PC-3 (cell line): ENCODE results near the gene MAST3. TPM values are rescaled to one million over a fixed set of nuclear protein-coding genes. Genes with fewer than 3 reads are reported as not detected.
"Not testable (repeated sequence)": the region's sequence is repeated elsewhere in the genome, so short reads cannot be mapped to it uniquely, and the experiment has no call there.

Experiments used
- ATAC-seq: fragments of 200-7000 bp; cut with Tn5 transposase; 2 replicates; pipeline ENCODE4 v1.9.1; 2020; ENCODE audit warnings: mild to moderate bottlenecking, moderate library complexity
- BruUV-seq: library from RNA; stranded (reverse); fragments of 400-500 nt; replicated peaks from 2 replicates; lab custom pipeline; 2021; lab: Mats Ljungman, UMichigan
- CTCF ChIA-PET: fragments of 300-600 bp; sonication (Branson Sonifier 250); formaldehyde crosslinking; loops from one replicate; lab custom pipeline; 2022; ENCODE audit warnings: antibody characterized with exemption; lab: Charles Lee
- POLR2A ChIA-PET: fragments of 300-600 bp; sonication (Branson Sonifier 250); formaldehyde crosslinking; loops from one replicate; lab custom pipeline; 2022; ENCODE audit warnings: antibody characterized with exemption; ENCODE audit not compliant: unreplicated experiment; lab: Charles Lee
- DNase-seq: peaks from one replicate; pipeline ENCODE4 v3.0.0-alpha.2; 2015
- H2AFZ ChIP-seq: fragments of 300-600 bp; sonication (generic); 2 replicates; pipeline ENCODE4 v1.6.0; 2016; ENCODE audit warnings: antibody characterized with exemption, low read length
- H3F3A ChIP-seq: fragments of 300-600 bp; sonication (generic); one replicate; pipeline ENCODE4 v1.6.0; 2017; ENCODE audit warnings: antibody characterized with exemption, low read length, control low read depth, mild to moderate bottlenecking; ENCODE audit not compliant: unreplicated experiment
- H3K27ac ChIP-seq: fragments of 300-600 bp; sonication (generic); 2 replicates; pipeline ENCODE4 v1.5.1; 2016; ENCODE audit warnings: mild to moderate bottlenecking, low read length
- H3K27me3 ChIP-seq: fragments of 300-600 bp; sonication (generic); 2 replicates; pipeline ENCODE4 v1.6.1; 2016; ENCODE audit warnings: low read length, mixed read lengths
- H3K36me3 ChIP-seq: fragments of 300-600 bp; sonication (generic); 2 replicates; pipeline ENCODE4 v1.6.1; 2016; ENCODE audit warnings: low read depth, mixed run types, low read length, mixed read lengths
- H3K4me1 ChIP-seq: fragments of 300-600 bp; sonication (generic); 2 replicates; pipeline ENCODE4 v1.5.1; 2016; ENCODE audit warnings: low read length; ENCODE audit not compliant: insufficient read depth
- H3K4me2 ChIP-seq: fragments of 300-600 bp; sonication (generic); 2 replicates; pipeline ENCODE4 v1.6.0; 2016; ENCODE audit warnings: low read length
- H3K4me3 ChIP-seq: fragments of 300-600 bp; sonication (generic); 2 replicates; pipeline ENCODE4 v1.5.1; 2016; ENCODE audit warnings: mild to moderate bottlenecking, low read length, mixed read lengths
- H3K79me2 ChIP-seq: fragments of 300-600 bp; sonication (generic); 2 replicates; pipeline ENCODE4 v1.6.1; 2017; ENCODE audit warnings: low read length, mixed read lengths
- H3K9ac ChIP-seq: fragments of 300-600 bp; sonication (generic); 2 replicates; pipeline ENCODE4 v1.6.0; 2016; ENCODE audit warnings: mild to moderate bottlenecking, low read length
- H3K9me2 ChIP-seq: fragments of 300-600 bp; sonication (generic); replicated peaks from 2 replicates; pipeline ENCODE4 v1.6.1; 2016; ENCODE audit warnings: mixed run types, low read length, mixed read lengths
- H3K9me3 ChIP-seq: fragments of 300-600 bp; sonication (generic); 2 replicates; pipeline ENCODE4 v1.6.1; 2016; ENCODE audit warnings: low read length, mixed read lengths
- H4K20me1 ChIP-seq: fragments of 300-600 bp; sonication (generic); 2 replicates; pipeline ENCODE4 v1.6.1; 2016; ENCODE audit warnings: low read length, mixed read lengths
- CTCF ChIP-seq: fragments of 300-600 bp; sonication (generic); conservative IDR thresholded peaks from 2 replicates; pipeline ENCODE4 v1.5.1; 2017; ENCODE audit warnings: antibody characterized with exemption, low read depth, mild to moderate bottlenecking, low read length
- EZH2 ChIP-seq: fragments of 300-600 bp; sonication (generic); IDR thresholded peaks from one replicate; pipeline ENCODE4 v1.6.1; 2017; ENCODE audit warnings: antibody characterized with exemption, mild to moderate bottlenecking, low read length; ENCODE audit not compliant: unreplicated experiment
- EZH2phosphoT487 ChIP-seq: fragments of 300-600 bp; sonication (generic); IDR thresholded peaks from 2 replicates; pipeline ENCODE4 v1.6.1; 2018; ENCODE audit warnings: mild to moderate bottlenecking, antibody characterized with exemption, low read length, borderline replicate concordance
- intact Hi-C: fragments of 100-400 bp; cut with micrococcal nuclease; formaldehyde crosslinking; loops from 2 replicates; pipeline ENCODE4 v1.9.0; 2023
- total RNA-seq: library from RNA; depleted of rRNA; stranded (reverse); fragments of >200 nt; gene quantifications from 2 replicates; pipeline ENCODE4 v1.2.3, GENCODE V29; 2014

Gene MAST3
- total RNA-seq, 1 experiment from 2014 or later, result 8.1 TPM

GRCh38 chr19:18102916-18103542 lies 5.5 kb downstream of the MAST3 start:
- TF ChIP-seq EZH2phosphoT487 (no peak), CTCF (no peak), EZH2 (no peak)
- POLR2A ChIA-PET, result no interaction called here
- BruUV-seq, result no TSS peak

GRCh38 chr19:18104793-18105131 lies 7.2 kb downstream of the MAST3 start:
- Histone ChIP-seq H3K4me1 (peaks cover 10% of the 10 kb centered on the region; the same call in 1 of the 2 replicates), H3K4me2 (peak overlapping the region; percentile 82), H2AFZ (peak overlapping the region; percentile 69), H3K9ac (no peak overlapping the region), H3K27me3 (no peaks in the 10 kb centered on the region), H4K20me1 (no peaks in the 10 kb centered on the region), H3K27ac (no peak overlapping the region), H3K4me3 (peak overlapping the region; percentile 61), H3K9me2 (no peaks in the 10 kb centered on the region), H3K9me3 (no peaks in the 10 kb centered on the region), H3K79me2 (no peaks in the 10 kb centered on the region), H3F3A (no peaks in the 10 kb centered on the region), H3K36me3 (no peaks in the 10 kb centered on the region)
- TF ChIP-seq EZH2phosphoT487 (no peak), EZH2 (no peak), CTCF (no peak)
- DNase-seq (no peak), ATAC-seq (no peak)
- POLR2A ChIA-PET, result no interaction called here
- CTCF ChIA-PET, result interaction anchor here (1.0 kb wide), 1 partner anchor 8 kb away, joined by 3 read pairs; no protein-coding TSS in a partner anchor
- BruUV-seq, result no TSS peak
- intact Hi-C loops, result no loop called here

More at GRCh38 chr19:18102916-18103542, 5.5 kb downstream of the MAST3 start:
- no peak overlapping the region for H2AFZ ChIP-seq
- intact Hi-C loops, result no loop called here
- no peak for ATAC-seq
- H3K27ac ChIP-seq, result no peak overlapping the region
- H3K27me3 ChIP-seq, result no peaks in the 10 kb centered on the region
- peaks cover 14% of the 10 kb centered on the region for H3K4me1 ChIP-seq
- H3K36me3 ChIP-seq, result no peaks in the 10 kb centered on the region
- no peaks in the 10 kb centered on the region for H3K9me2 ChIP-seq
- no peaks in the 10 kb centered on the region for H4K20me1 ChIP-seq
- no peak overlapping the region for H3K9ac ChIP-seq
- no peak overlapping the region for H3K4me3 ChIP-seq
- no peaks in the 10 kb centered on the region for H3K9me3 ChIP-seq
- CTCF ChIA-PET, result no interaction called here
- H3F3A ChIP-seq, result no peaks in the 10 kb centered on the region
- DNase-seq, result no peak
- no peak overlapping the region for H3K4me2 ChIP-seq
- no peaks in the 10 kb centered on the region for H3K79me2 ChIP-seq

GRCh38 chr19:18105259-18105658 lies 7.7 kb downstream of the MAST3 start:
- H3K4me3 ChIP-seq, H3K36me3 ChIP-seq, H3K79me2 ChIP-seq, H2AFZ ChIP-seq, H3F3A ChIP-seq, DNase-seq, BruUV-seq, H4K20me1 ChIP-seq, POLR2A ChIA-PET, H3K27me3 ChIP-seq, H3K9me2 ChIP-seq, ATAC-seq, H3K27ac ChIP-seq, H3K9ac ChIP-seq, intact Hi-C loops, H3K9me3 ChIP-seq, H3K4me2 ChIP-seq: not testable (repeated sequence)
- CTCF ChIA-PET, result interaction anchor here (1.0 kb wide), 1 partner anchor 8 kb away, joined by 3 read pairs; no protein-coding TSS in a partner anchor
- peaks cover 10% of the 10 kb centered on the region; the same call in 1 of the 2 replicates for H3K4me1 ChIP-seq
